Stimulated activated CD4-positive, alpha-beta T cell treated with anti-CD3 and anti-CD28 coated beads, Interleukin-12 subunit alpha, Interleukin-12 subunit beta, amount 100 ng/mL, for 4 hours (primary cell): ENCODE measurements around the gene AIRE.
"Not testable (repeated sequence)": the region's sequence is repeated elsewhere in the genome, so short reads cannot be mapped to it uniquely, and the experiment has no call there.

Experiments
- DNase-seq: peaks from one replicate; pipeline ENCODE4 v3.0.0-alpha.2; 2020

Gene AIRE

GRCh38 chr21:44267655-44268142 is 18.0 kb upstream of the AIRE start:
- DNase-seq: no peak

- DNase-seq: no peak
Observed at GRCh38 chr21:44269090-44269489, 16.6 kb upstream of the AIRE start.

- DNase-seq: no peak
Observed at GRCh38 chr21:44271558-44272283, 14.0 kb upstream of the AIRE start.

GRCh38 chr21:44272284-44272858 is 13.3 kb upstream of the AIRE start:
- no peak for DNase-seq

GRCh38 chr21:44273046-44273445 is 12.6 kb upstream of the AIRE start:
- DNase-seq: no peak

- DNase-seq: no peak
Observed at GRCh38 chr21:44275041-44275440, 10.6 kb upstream of the AIRE start.

GRCh38 chr21:44279354-44280260 is 6.1 kb upstream of the AIRE start:
- no peak for DNase-seq

- no peak for DNase-seq
Observed at GRCh38 chr21:44281801-44282200, 3.9 kb upstream of the AIRE start.

GRCh38 chr21:44282370-44282769 is 3.3 kb upstream of the AIRE start:
- no peak for DNase-seq

GRCh38 chr21:44283211-44283785 is 2.4 kb upstream of the AIRE start:
- not testable (repeated sequence) for DNase-seq

GRCh38 chr21:44283948-44284347 is 1.7 kb upstream of the AIRE start:
- DNase-seq: no peak

- no peak for DNase-seq
Observed at GRCh38 chr21:44286086-44286715, 525 bp downstream of the AIRE start.

- DNase-seq: no peak
Observed at GRCh38 chr21:44286716-44287632, 1.3 kb downstream of the AIRE start.

GRCh38 chr21:44288251-44289110 is 2.8 kb downstream of the AIRE start:
- DNase-seq: no peak

- DNase-seq: no peak
Observed at GRCh38 chr21:44289381-44290010, 3.8 kb downstream of the AIRE start.

GRCh38 chr21:44290327-44291077 is 4.8 kb downstream of the AIRE start:
- no peak for DNase-seq

- no peak for DNase-seq
Observed at GRCh38 chr21:44291078-44291935, 5.6 kb downstream of the AIRE start.
